ENCODE measurements around the gene DOCK3. TPM values are rescaled to one million over a fixed set of nuclear protein-coding genes. Genes with fewer than 3 reads are reported as not detected.

DOCK3 gene
- total and polyA plus RNA-seq, 4 donors, result 0.01 to 0.08 (median 0.06) TPM; not detected in 1

DNA sequence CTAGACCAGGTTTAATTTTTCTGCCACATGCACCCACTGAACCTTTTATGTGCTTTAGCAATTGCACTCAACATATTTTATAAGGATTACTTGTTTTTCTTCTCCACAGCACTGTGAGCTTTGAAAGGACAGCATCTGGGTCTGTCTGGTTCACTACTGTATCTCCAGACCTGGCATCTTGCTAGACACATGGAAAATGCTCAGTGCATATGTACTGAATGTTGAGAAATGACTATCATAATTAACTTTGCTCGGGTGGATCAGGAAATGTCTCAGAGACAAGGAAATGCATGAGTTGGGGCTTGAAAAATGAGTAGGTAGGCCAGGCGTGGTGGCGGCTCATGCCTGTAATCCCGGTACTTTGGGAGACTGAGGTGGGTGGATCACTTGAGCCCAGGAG, 40.2 kb downstream of the DOCK3 start:
- 78% methylated on average over 4 of the region's 4 CpGs for WGBS
- H3K27ac ChIP-seq (ENCODE audit: low read depth in 1 of 2, low read length in 2 of 2), result no peak overlapping the region
- peaks cover 0 to 4% (median 0%) of the 10 kb centered on the region in 4 donors for H3K27me3 ChIP-seq (ENCODE audit: control insufficient read depth in 4 of 4, insufficient read depth in 4 of 4, low read length in 3 of 4)
- H3K9ac ChIP-seq (ENCODE audit: low read depth in 1 of 2, low read length in 2 of 2), result no peak overlapping the region
- no peak for DNase-seq (ENCODE audit: low spot score)
- TF ChIP-seq RAD21 (IDR thresholded peaks at IDR 0.05), result no peak
- TF ChIP-seq GABPA (IDR thresholded peaks at IDR 0.05 in 1 of 2, conservative IDR thresholded peaks at IDR 0.05 in 1 of 2), result no peak
- TF ChIP-seq JUND (IDR thresholded peaks at IDR 0.05), result no peak
- TF ChIP-seq YY1 (IDR thresholded peaks at IDR 0.05), result no peak
- TF ChIP-seq, protein P1, sequence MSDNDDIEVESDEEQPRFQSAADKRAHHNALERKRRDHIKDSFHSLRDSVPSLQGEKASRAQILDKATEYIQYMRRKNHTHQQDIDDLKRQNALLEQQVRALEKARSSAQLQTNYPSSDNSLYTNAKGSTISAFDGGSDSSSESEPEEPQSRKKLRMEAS (IDR thresholded peaks at IDR 0.05), result no peak
- TF ChIP-seq HNF4G (IDR thresholded peaks at IDR 0.05), result no peak
- TF ChIP-seq FOXA1 (IDR thresholded peaks at IDR 0.05), result no peak
- TF ChIP-seq, protein P2, sequence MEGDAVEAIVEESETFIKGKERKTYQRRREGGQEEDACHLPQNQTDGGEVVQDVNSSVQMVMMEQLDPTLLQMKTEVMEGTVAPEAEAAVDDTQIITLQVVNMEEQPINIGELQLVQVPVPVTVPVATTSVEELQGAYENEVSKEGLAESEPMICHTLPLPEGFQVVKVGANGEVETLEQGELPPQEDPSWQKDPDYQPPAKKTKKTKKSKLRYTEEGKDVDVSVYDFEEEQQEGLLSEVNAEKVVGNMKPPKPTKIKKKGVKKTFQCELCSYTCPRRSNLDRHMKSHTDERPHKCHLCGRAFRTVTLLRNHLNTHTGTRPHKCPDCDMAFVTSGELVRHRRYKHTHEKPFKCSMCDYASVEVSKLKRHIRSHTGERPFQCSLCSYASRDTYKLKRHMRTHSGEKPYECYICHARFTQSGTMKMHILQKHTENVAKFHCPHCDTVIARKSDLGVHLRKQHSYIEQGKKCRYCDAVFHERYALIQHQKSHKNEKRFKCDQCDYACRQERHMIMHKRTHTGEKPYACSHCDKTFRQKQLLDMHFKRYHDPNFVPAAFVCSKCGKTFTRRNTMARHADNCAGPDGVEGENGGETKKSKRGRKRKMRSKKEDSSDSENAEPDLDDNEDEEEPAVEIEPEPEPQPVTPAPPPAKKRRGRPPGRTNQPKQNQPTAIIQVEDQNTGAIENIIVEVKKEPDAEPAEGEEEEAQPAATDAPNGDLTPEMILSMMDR (IDR thresholded peaks at IDR 0.05; ENCODE audit: low read depth, low read length, missing input control), result no peak
- no peak for TF ChIP-seq FOXA2 (IDR thresholded peaks at IDR 0.05)
- no peak for TF ChIP-seq TAF1 (conservative IDR thresholded peaks at IDR 0.05)
- TF ChIP-seq, protein P3, sequence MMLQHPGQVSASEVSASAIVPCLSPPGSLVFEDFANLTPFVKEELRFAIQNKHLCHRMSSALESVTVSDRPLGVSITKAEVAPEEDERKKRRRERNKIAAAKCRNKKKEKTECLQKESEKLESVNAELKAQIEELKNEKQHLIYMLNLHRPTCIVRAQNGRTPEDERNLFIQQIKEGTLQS (IDR thresholded peaks at IDR 0.05), result no peak
- no peak for TF ChIP-seq NR2F2 (IDR thresholded peaks at IDR 0.05)
- TF ChIP-seq, protein P4, sequence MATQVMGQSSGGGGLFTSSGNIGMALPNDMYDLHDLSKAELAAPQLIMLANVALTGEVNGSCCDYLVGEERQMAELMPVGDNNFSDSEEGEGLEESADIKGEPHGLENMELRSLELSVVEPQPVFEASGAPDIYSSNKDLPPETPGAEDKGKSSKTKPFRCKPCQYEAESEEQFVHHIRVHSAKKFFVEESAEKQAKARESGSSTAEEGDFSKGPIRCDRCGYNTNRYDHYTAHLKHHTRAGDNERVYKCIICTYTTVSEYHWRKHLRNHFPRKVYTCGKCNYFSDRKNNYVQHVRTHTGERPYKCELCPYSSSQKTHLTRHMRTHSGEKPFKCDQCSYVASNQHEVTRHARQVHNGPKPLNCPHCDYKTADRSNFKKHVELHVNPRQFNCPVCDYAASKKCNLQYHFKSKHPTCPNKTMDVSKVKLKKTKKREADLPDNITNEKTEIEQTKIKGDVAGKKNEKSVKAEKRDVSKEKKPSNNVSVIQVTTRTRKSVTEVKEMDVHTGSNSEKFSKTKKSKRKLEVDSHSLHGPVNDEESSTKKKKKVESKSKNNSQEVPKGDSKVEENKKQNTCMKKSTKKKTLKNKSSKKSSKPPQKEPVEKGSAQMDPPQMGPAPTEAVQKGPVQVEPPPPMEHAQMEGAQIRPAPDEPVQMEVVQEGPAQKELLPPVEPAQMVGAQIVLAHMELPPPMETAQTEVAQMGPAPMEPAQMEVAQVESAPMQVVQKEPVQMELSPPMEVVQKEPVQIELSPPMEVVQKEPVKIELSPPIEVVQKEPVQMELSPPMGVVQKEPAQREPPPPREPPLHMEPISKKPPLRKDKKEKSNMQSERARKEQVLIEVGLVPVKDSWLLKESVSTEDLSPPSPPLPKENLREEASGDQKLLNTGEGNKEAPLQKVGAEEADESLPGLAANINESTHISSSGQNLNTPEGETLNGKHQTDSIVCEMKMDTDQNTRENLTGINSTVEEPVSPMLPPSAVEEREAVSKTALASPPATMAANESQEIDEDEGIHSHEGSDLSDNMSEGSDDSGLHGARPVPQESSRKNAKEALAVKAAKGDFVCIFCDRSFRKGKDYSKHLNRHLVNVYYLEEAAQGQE (IDR thresholded peaks at IDR 0.05), result no peak
- no peak for TF ChIP-seq HNF4A (conservative IDR thresholded peaks at IDR 0.05)
- TF ChIP-seq RXRA (IDR thresholded peaks at IDR 0.05), result no peak
- no peak for TF ChIP-seq SP1 (IDR thresholded peaks at IDR 0.05)
- H3K36me3 ChIP-seq (ENCODE audit: control insufficient read depth in 4 of 4, insufficient read depth in 3 of 4, low read depth in 1 of 4, low read length in 3 of 4), result no peaks in the 10 kb centered on the region
- no peak overlapping the region for H3K4me3 ChIP-seq (ENCODE audit: low read depth in 1 of 3, low read length in 3 of 3)
- H3K4me1 ChIP-seq (ENCODE audit: control insufficient read depth in 4 of 4, insufficient read depth in 4 of 4, low read length in 3 of 4), result no peaks in the 10 kb centered on the region
- no peaks in the 10 kb centered on the region for H3K9me3 ChIP-seq (ENCODE audit: control insufficient read depth in 4 of 4, low read length in 3 of 4)

DNA sequence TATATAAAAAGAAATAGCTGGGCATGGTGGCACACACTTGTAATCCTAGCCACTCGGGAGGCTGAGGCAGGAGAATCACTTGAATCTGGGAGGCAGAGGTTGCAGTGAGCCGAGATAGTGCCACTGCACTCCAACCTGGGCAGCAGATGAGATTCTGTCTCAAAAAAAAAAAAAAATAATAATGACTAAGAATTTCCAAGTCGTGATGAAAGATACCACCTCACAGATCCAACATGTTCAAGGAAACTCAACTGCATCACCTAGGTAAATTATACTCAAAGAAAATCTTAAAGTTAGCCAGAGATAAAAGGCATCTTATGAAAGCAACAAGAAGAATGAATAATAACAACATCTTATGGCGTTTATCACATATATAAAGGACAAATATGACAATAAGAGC, 50.1 kb downstream of the DOCK3 start:
- H3K27me3 ChIP-seq (ENCODE audit: control insufficient read depth in 4 of 4, insufficient read depth in 4 of 4, low read length in 3 of 4), result no peaks in the 10 kb centered on the region
- H3K27ac ChIP-seq (ENCODE audit: low read depth in 1 of 2, low read length in 2 of 2), result no peak overlapping the region
- no peak for DNase-seq (ENCODE audit: low spot score)
- WGBS, result 70% methylated on average over 4 of the region's 4 CpGs
- H3K9me3 ChIP-seq (ENCODE audit: control insufficient read depth in 4 of 4, low read length in 3 of 4), result no peaks in the 10 kb centered on the region
- H3K4me3 ChIP-seq (ENCODE audit: low read depth in 1 of 3, low read length in 3 of 3), result no peak overlapping the region
- no peaks in the 10 kb centered on the region for H3K4me1 ChIP-seq (ENCODE audit: control insufficient read depth in 4 of 4, insufficient read depth in 4 of 4, low read length in 3 of 4)
- no peak overlapping the region for H3K9ac ChIP-seq (ENCODE audit: low read depth in 1 of 2, low read length in 2 of 2)
- H3K36me3 ChIP-seq (ENCODE audit: control insufficient read depth in 4 of 4, insufficient read depth in 3 of 4, low read depth in 1 of 4, low read length in 3 of 4), result no peaks in the 10 kb centered on the region
- TF ChIP-seq, protein P5, sequence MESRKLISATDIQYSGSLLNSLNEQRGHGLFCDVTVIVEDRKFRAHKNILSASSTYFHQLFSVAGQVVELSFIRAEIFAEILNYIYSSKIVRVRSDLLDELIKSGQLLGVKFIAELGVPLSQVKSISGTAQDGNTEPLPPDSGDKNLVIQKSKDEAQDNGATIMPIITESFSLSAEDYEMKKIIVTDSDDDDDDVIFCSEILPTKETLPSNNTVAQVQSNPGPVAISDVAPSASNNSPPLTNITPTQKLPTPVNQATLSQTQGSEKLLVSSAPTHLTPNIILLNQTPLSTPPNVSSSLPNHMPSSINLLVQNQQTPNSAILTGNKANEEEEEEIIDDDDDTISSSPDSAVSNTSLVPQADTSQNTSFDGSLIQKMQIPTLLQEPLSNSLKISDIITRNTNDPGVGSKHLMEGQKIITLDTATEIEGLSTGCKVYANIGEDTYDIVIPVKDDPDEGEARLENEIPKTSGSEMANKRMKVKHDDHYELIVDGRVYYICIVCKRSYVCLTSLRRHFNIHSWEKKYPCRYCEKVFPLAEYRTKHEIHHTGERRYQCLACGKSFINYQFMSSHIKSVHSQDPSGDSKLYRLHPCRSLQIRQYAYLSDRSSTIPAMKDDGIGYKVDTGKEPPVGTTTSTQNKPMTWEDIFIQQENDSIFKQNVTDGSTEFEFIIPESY (IDR thresholded peaks at IDR 0.05), result no peak
- no peak for TF ChIP-seq HNF4G (IDR thresholded peaks at IDR 0.05)
- TF ChIP-seq RXRA (IDR thresholded peaks at IDR 0.05), result no peak
- TF ChIP-seq, protein P4 (IDR thresholded peaks at IDR 0.05), result no peak
- TF ChIP-seq RAD21 (IDR thresholded peaks at IDR 0.05), result no peak
- no peak for TF ChIP-seq HNF4A (conservative IDR thresholded peaks at IDR 0.05)
- no peak for TF ChIP-seq YY1 (IDR thresholded peaks at IDR 0.05)
- no peak for TF ChIP-seq JUND (IDR thresholded peaks at IDR 0.05)
- TF ChIP-seq EGR1 (IDR thresholded peaks at IDR 0.05; ENCODE audit: low read depth in 2 of 2), result no peak
- TF ChIP-seq FOXA2 (IDR thresholded peaks at IDR 0.05), result no peak
- TF ChIP-seq SP1 (IDR thresholded peaks at IDR 0.05), result no peak
- no peak for TF ChIP-seq TAF1 (conservative IDR thresholded peaks at IDR 0.05)
- TF ChIP-seq, protein P3 (IDR thresholded peaks at IDR 0.05), result no peak
- TF ChIP-seq NR2F2 (IDR thresholded peaks at IDR 0.05), result no peak
- TF ChIP-seq, protein P1 (IDR thresholded peaks at IDR 0.05), result no peak
- TF ChIP-seq GABPA (IDR thresholded peaks at IDR 0.05 in 1 of 2, conservative IDR thresholded peaks at IDR 0.05 in 1 of 2), result no peak
- no peak for TF ChIP-seq FOXA1 (IDR thresholded peaks at IDR 0.05)

Measured in liver (tissue), 9 donors.